HepG2 (cell line): ENCODE data around the gene POLE. TPM values are rescaled to one million over a fixed set of nuclear protein-coding genes. Genes with fewer than 3 reads are reported as not detected.

Source experiments
- ATAC-seq: fragments of 200-7000 bp; cut with Tn5 transposase; 3 replicates; pipeline ENCODE4 v1.9.1; 2020; ENCODE audit warnings: mild to moderate bottlenecking, moderate library complexity
- BruUV-seq: library from RNA; stranded (reverse); fragments of 400-500 nt; replicated peaks from 2 replicates; lab custom pipeline; 2021; lab: Mats Ljungman, UMichigan
- CTCF ChIA-PET: fragments of 300-600 bp; formaldehyde crosslinking; extraction: SDS; loops from one replicate; lab custom pipeline; 2021; ENCODE audit warnings: low total read pairs, inconsistent platforms, low intra/inter-chr PET ratio; lab: Yijun Ruan, JAX
- POLR2A ChIA-PET: fragments of 350-600 bp; sonication (Branson Sonifier 250); formaldehyde crosslinking; loops from one replicate; lab custom pipeline; 2020; ENCODE audit warnings: antibody characterized with exemption, inconsistent platforms; lab: Yijun Ruan, JAX
- DNase-seq: peaks from one replicate; pipeline ENCODE4 v3.0.0-alpha.2; 2015; ENCODE audit warnings: low spot score
- FAIRE-seq: peaks from 3 replicates; lab custom pipeline; 2011; peaks lifted over from hg19 to GRCh38; lab: Jason Lieb, UNC
- H2AFZ ChIP-seq: one replicate; pipeline ENCODE4 v1.6.1; 2011; ENCODE audit warnings: low read length, inconsistent platforms
- H3K27ac ChIP-seq: fragments of 300-600 bp; 3 replicates; pipeline ENCODE4 v1.8.0; 2011; ENCODE audit warnings: mixed run types, mild to moderate bottlenecking, mixed read lengths, low read length, inconsistent platforms; ENCODE audit not compliant: insufficient read depth; ENCODE audit errors: extremely low read length
- H3K27me3 ChIP-seq, 2 experiments: fragments of 200-600 bp in 1 of 2; 2 replicates in 1 of 2; 3 replicates in 1 of 2; pipeline versions ENCODE4 v1.6.0 to v1.8.0; 2011; ENCODE audit warnings: low read length in 2 of 2, mild to moderate bottlenecking in 2 of 2, moderate library complexity in 2 of 2, inconsistent platforms in 1 of 2; ENCODE audit not compliant: insufficient read depth in 2 of 2, control insufficient read depth in 1 of 2
- H3K36me3 ChIP-seq, 2 experiments: fragments of 200-600 bp in 1 of 2; replicated peaks in 1 of 2; 2 replicates in 1 of 2; 3 replicates in 1 of 2; pipeline versions ENCODE4 v1.5.1 to v1.8.0; 2011; ENCODE audit warnings: low read length in 2 of 2, inconsistent platforms in 1 of 2; ENCODE audit not compliant: insufficient read depth in 2 of 2, control insufficient read depth in 1 of 2
- H3K4me1 ChIP-seq: 2 replicates; pipeline ENCODE4 v1.5.1; 2012; ENCODE audit warnings: low read length, inconsistent platforms; ENCODE audit not compliant: insufficient read depth
- H3K4me2 ChIP-seq: 2 replicates; pipeline ENCODE4 v1.6.0; 2011; ENCODE audit warnings: low read depth, low read length, inconsistent platforms
- H3K4me3 ChIP-seq, 3 experiments: fragments of 200-600 bp in 1 of 3; sonication (generic), shearing (Covaris generic) in 1 of 3; replicated peaks in 1 of 3; 2 replicates each; pipeline ENCODE4 v1.5.1; 2011 to 2016; ENCODE audit warnings: low read length in 3 of 3, inconsistent platforms in 2 of 3, low read depth in 2 of 3, mild to moderate bottlenecking in 2 of 3, control low read depth in 1 of 3, mixed read lengths in 1 of 3; ENCODE audit not compliant: insufficient read depth in 1 of 3
- H3K79me2 ChIP-seq: one replicate; pipeline ENCODE4 v1.6.1; 2011; ENCODE audit warnings: low read length, inconsistent platforms; ENCODE audit not compliant: insufficient read depth
- H3K9ac ChIP-seq: 2 replicates; pipeline ENCODE4 v1.6.0; 2011; ENCODE audit warnings: mild to moderate bottlenecking, low read depth, low read length, inconsistent platforms; ENCODE audit not compliant: insufficient read depth
- H3K9me3 ChIP-seq: 2 replicates; pipeline ENCODE4 v1.5.1; 2012; ENCODE audit warnings: mild to moderate bottlenecking, low read length
- H4K20me1 ChIP-seq: 2 replicates; pipeline ENCODE4 v1.6.0; 2011; ENCODE audit warnings: inconsistent platforms, mild to moderate bottlenecking, low read length, moderate library complexity; ENCODE audit not compliant: insufficient read depth
- AGO2 ChIP-seq: fragments of 200-400 bp; formaldehyde crosslinking; optimal IDR thresholded peaks from 2 replicates; pipeline ENCODE3; 2017; ENCODE audit warnings: mild to moderate bottlenecking, low read depth, low read length, moderate library complexity
- DRAP1 ChIP-seq: IDR thresholded peaks from 2 replicates; pipeline ENCODE4 v1.6.1; 2016; ENCODE audit warnings: missing genetic modification reagents, missing compliant biosample characterization
- LCORL ChIP-seq, 2 experiments: fragments of 450-650 bp in 1 of 2; sonication (generic) in 1 of 2; formaldehyde crosslinking in 1 of 2; IDR thresholded peaks; 2 replicates each; pipeline versions ENCODE4 v1.5.0 to v1.6.1; 2017 to 2020; ENCODE audit warnings: antibody characterized with exemption in 1 of 2, missing genetic modification reagents in 1 of 2
- POLR2G ChIP-seq: fragments of 200-400 bp; formaldehyde crosslinking; IDR thresholded peaks from 2 replicates; pipeline ENCODE4 v1.6.1; 2018; ENCODE audit warnings: mild to moderate bottlenecking, low read depth, low read length, moderate library complexity
- RBM22 ChIP-seq: fragments of 200-400 bp; formaldehyde crosslinking; optimal IDR thresholded peaks from 2 replicates; pipeline ENCODE3; 2017; ENCODE audit warnings: mild to moderate bottlenecking, low read length, moderate library complexity
- SAFB2 ChIP-seq: sonication (generic); formaldehyde crosslinking; IDR thresholded peaks from 2 replicates; pipeline ENCODE4 v1.5.1; 2020; ENCODE audit warnings: missing genetic modification reagents, low read depth, mild to moderate bottlenecking, borderline replicate concordance
- ZSCAN20 ChIP-seq: sonication (generic); formaldehyde crosslinking; IDR thresholded peaks from 2 replicates; pipeline ENCODE4 v1.4.0; 2020; ENCODE audit warnings: missing genetic modification reagents, mild to moderate bottlenecking, borderline replicate concordance
- ZSCAN30 ChIP-seq: sonication (generic); formaldehyde crosslinking; IDR thresholded peaks from 2 replicates; pipeline ENCODE4 v1.5.0; 2020; ENCODE audit warnings: mild to moderate bottlenecking, missing genetic modification reagents
- WGBS: methylation state at CpG from one replicate; pipeline ENCODE4 v1.1.6; 2017; ENCODE audit warnings: low lambda C conversion rate; 5-methylcytosine and 5-hydroxymethylcytosine counted together
- in situ Hi-C: cut with HindIII; loops from 2 replicates; pipeline ENCODE4 v1.10.0; 2017; ENCODE audit warnings: low pct_unique_long_range_greater_than_20kb; ENCODE audit not compliant: extremely low pct_ligation_motif_present
- intact Hi-C: fragments of 100-400 bp; cut with micrococcal nuclease; formaldehyde crosslinking; loops from one replicate; pipeline ENCODE4 v1.10.0; 2022; ENCODE audit not compliant: unreplicated experiment
- polyA plus RNA-seq, 8 experiments: library from polyadenylated mRNA; depleted of rRNA in 3 of 8; stranded (reverse) in 7 of 8; unstranded in 1 of 8; fragments of >200 nt; fragmentation: Illumina TruSeq in 4 of 8; extraction: Trizol in 4 of 8; gene quantifications; 2 replicates each; pipeline versions ENCODE4 v1.2.1 to v1.2.3, GENCODE V29; 2011 to 2016; ENCODE audit warnings: low read depth in 4 of 8, missing spikeins in 1 of 8, mixed read lengths in 1 of 8; ENCODE audit not compliant: insufficient read depth in 1 of 8
- total RNA-seq, 5 experiments: library from RNA; depleted of rRNA; stranded (reverse); fragments of >200 nt; fragmentation: Illumina TruSeq; extraction: Trizol; gene quantifications; 2 replicates each; pipeline ENCODE4 v1.2.3, GENCODE V29; 2016; ENCODE audit warnings: low read depth in 1 of 5

POLE gene
- total and polyA plus RNA-seq, 2 of the 13 experiments (the other 11 are each of a cell fraction or from before 2014, with no cell fraction given), result 25.3 to 52.2 TPM

- Histone ChIP-seq H3K27me3 (no peaks in the 10 kb centered on the region), H3K4me2 (no peak overlapping the region), H2AFZ (no peak overlapping the region), H3K79me2 (no peaks in the 10 kb centered on the region), H3K9me3 (no peaks in the 10 kb centered on the region), H3K36me3 (peaks cover 28 to 75% of the 10 kb centered on the region in 2 experiments), H3K4me1 (no peaks in the 10 kb centered on the region), H4K20me1 (no peaks in the 10 kb centered on the region), H3K4me3 (no peak overlapping the region), H3K9ac (no peak overlapping the region)
- intact Hi-C loops (no loop called here), in situ Hi-C loops (no loop called here)
- BruUV-seq, result no TSS peak
- no peak for FAIRE-seq
- POLR2A ChIA-PET, result no interaction called here
- ATAC-seq, result no peak; the same call in 2 of the 3 replicates
- CTCF ChIA-PET, result no interaction called here
- DNase-seq, result no peak
- WGBS, result 97% methylated on average over 29 of the region's 30 CpGs
- TF ChIP-seq RBM22 (peak; percentile 34), AGO2 (peak; percentile 87), POLR2G (peak; percentile 42; the same call in 1 of the 2 replicates), ZSCAN20 (CRISPR knock-in tag) (no peak), SAFB2 (CRISPR knock-in tag) (no peak), LCORL (IDR thresholded peaks at IDR 0.05) (no peak), LCORL (CRISPR knock-in tag; IDR thresholded peaks at IDR 0.05) (no peak)
- TF ChIP-seq, all 625 proteins: peak for 3
- H3K27ac ChIP-seq, result no peak overlapping the region
Measured at GRCh38 chr12:132723015-132723763, 36.0 kb upstream of the POLE start.

GRCh38 chr12:132720606-132721345 lies 33.6 kb upstream of the POLE start:
- H3K36me3 ChIP-seq, result peaks cover 26 to 69% of the 10 kb centered on the region in 2 experiments
- POLR2A ChIA-PET, result no interaction called here
- CTCF ChIA-PET, result no interaction called here
- no peak for TF ChIP-seq ZSCAN30
- no peak for TF ChIP-seq DRAP1 (CRISPR knock-in tag)

More at GRCh38 chr12:132720606-132721345, 33.6 kb upstream of the POLE start:
- Histone ChIP-seq H2AFZ (no peak overlapping the region), H3K9ac (no peak overlapping the region), H3K79me2 (no peaks in the 10 kb centered on the region), H3K4me3 (no peak overlapping the region), H3K4me2 (no peak overlapping the region), H4K20me1 (no peaks in the 10 kb centered on the region), H3K4me1 (no peaks in the 10 kb centered on the region), H3K27ac (no peak overlapping the region), H3K9me3 (no peaks in the 10 kb centered on the region), H3K27me3 (no peaks in the 10 kb centered on the region)
- DNase-seq (no peak), ATAC-seq (no peak), FAIRE-seq (no peak)
- intact Hi-C loops, result no loop called here
- BruUV-seq, result no TSS peak
- in situ Hi-C loops, result no loop called here
- 97% methylated on average over 25 of the region's 25 CpGs for WGBS
